Thoracic aorta (tissue), 2 donors: ENCODE results near the gene TPD52L2. TPM values are rescaled to one million over a fixed set of nuclear protein-coding genes. Genes with fewer than 3 reads are reported as not detected.

ENCODE experiments used
- ATAC-seq: fragments of 150-250 bp; one replicate; pipeline ENCODE4 v1.8.0; 2017; ENCODE audit warnings: low read depth; ENCODE audit not compliant: insufficient number of reproducible peaks, low FRiP score
- DNase-seq: peaks from one replicate; pipeline ENCODE4 v3.0.0-alpha.2; 2020; ENCODE audit warnings: low spot score
- H3K27ac ChIP-seq, 2 donors: fragments of 200-600 bp; sonication (generic); 1 replicate in 1 of 2; 2 replicates in 1 of 2; pipeline ENCODE4 v1.5.1; 2016; ENCODE audit warnings: mild to moderate bottlenecking in 2 of 2, moderate library complexity in 2 of 2
- H3K27me3 ChIP-seq: fragments of 200-600 bp; sonication (generic); replicated peaks from 2 replicates; pipeline ENCODE4 v1.6.0; 2016; ENCODE audit warnings: mild to moderate bottlenecking; ENCODE audit not compliant: insufficient read depth
- H3K36me3 ChIP-seq: fragments of 200-600 bp; sonication (generic); one replicate; pipeline ENCODE4 v1.5.1; 2016
- H3K4me1 ChIP-seq, 2 donors: fragments of 200-600 bp; sonication (generic); 1 replicate in 1 of 2; 2 replicates in 1 of 2; pipeline versions ENCODE4 v1.5.1 to v1.6.0; 2016; ENCODE audit warnings: low read depth in 2 of 2, mild to moderate bottlenecking in 1 of 2; ENCODE audit not compliant: control insufficient read depth in 1 of 2
- H3K4me3 ChIP-seq: fragments of 200-600 bp; sonication (generic); 2 replicates; pipeline ENCODE4 v1.5.1; 2016; ENCODE audit warnings: mild to moderate bottlenecking
- H3K9me3 ChIP-seq: fragments of 200-600 bp; sonication (generic); 2 replicates; pipeline ENCODE4 v1.5.1; 2016
- CTCF ChIP-seq: fragments of 200-600 bp; sonication (generic); IDR thresholded peaks from one replicate; pipeline ENCODE4 v1.5.1; 2019; ENCODE audit warnings: antibody characterized with exemption
- total RNA-seq, 2 donors: library from RNA; depleted of rRNA; stranded (reverse); fragments of >200 nt; gene quantifications; one replicate each; pipeline versions ENCODE4 v1.1.0 to v1.2.3, GENCODE V29; 2016

TPD52L2 gene
- total RNA-seq, 2 donors from 2014 or later = 106 to 159 TPM

GRCh38 chr20:63828951-63829350 is 36.1 kb upstream of the TPD52L2 start:
- Histone ChIP-seq H3K27me3 (no peaks in the 10 kb centered on the region), H3K9me3 (no peaks in the 10 kb centered on the region), H3K27ac (no peak overlapping the region), H3K4me1 (peaks cover 2 to 30% of the 10 kb centered on the region in 2 donors), H3K36me3 (no peaks in the 10 kb centered on the region), H3K4me3 (no peak overlapping the region)
- no peak for ATAC-seq
- TF ChIP-seq CTCF = no peak
- DNase-seq = no peak

- Histone ChIP-seq H3K27me3 (no peaks in the 10 kb centered on the region), H3K27ac (no peak overlapping the region), H3K4me3 (peak overlapping the region; percentile 70), H3K36me3 (no peaks in the 10 kb centered on the region), H3K9me3 (no peaks in the 10 kb centered on the region), H3K4me1 (peaks cover 7 to 37% of the 10 kb centered on the region in 2 donors)
- DNase-seq (no peak), ATAC-seq (no peak)
- TF ChIP-seq CTCF = no peak
These were observed 35.5 kb upstream of the TPD52L2 start for GRCh38 chr20:63829603-63829944.

GRCh38 chr20:63829945-63830835 is 34.9 kb upstream of the TPD52L2 start:
- no peak for TF ChIP-seq CTCF
- Histone ChIP-seq H3K4me3 (peak overlapping the region; percentile 70), H3K27me3 (no peaks in the 10 kb centered on the region), H3K36me3 (no peaks in the 10 kb centered on the region), H3K9me3 (no peaks in the 10 kb centered on the region), H3K4me1 (peaks cover 9 to 43% of the 10 kb centered on the region in 2 donors), H3K27ac (no peak overlapping the region)
- DNase-seq = no peak
- no peak for ATAC-seq

GRCh38 chr20:63830841-63831588 is 34.1 kb upstream of the TPD52L2 start, which contains the start of gene ZBTB46:
Gene ZBTB46 (minus strand): TSS chr20:63831264. CDS start chr20:63790757, 40,507 bp downstream.
- peaks cover 9 to 46% of the 10 kb centered on the region in 2 donors for H3K4me1 ChIP-seq

More at GRCh38 chr20:63830841-63831588, 34.1 kb upstream of the TPD52L2 start, which contains the start of gene ZBTB46:
- H3K9me3 ChIP-seq = no peaks in the 10 kb centered on the region
- no peak within 1 kb of the TSS for H3K27ac ChIP-seq
- DNase-seq (no peak), ATAC-seq (no peak)
- no peaks in the 10 kb centered on the region for H3K36me3 ChIP-seq
- peak within 1 kb of the TSS; percentile 71 for H3K4me3 ChIP-seq
- TF ChIP-seq CTCF = no peak
- no peaks in the 10 kb centered on the region for H3K27me3 ChIP-seq
